CD14-positive monocyte (primary cell): ENCODE results near the gene ZNF784. TPM values are rescaled to one million over a fixed set of nuclear protein-coding genes. Genes with fewer than 3 reads are reported as not detected.
A peak's percentile ranks its signal among the peaks of the same experiment; 100 is the strongest.

ENCODE experiments used
- DNase-seq, 3 donors: peaks; one replicate each; pipeline ENCODE4 v3.0.0-alpha.2; 2011 to 2022
- H2AFZ ChIP-seq: 2 replicates; pipeline ENCODE4 v1.6.0; 2012; ENCODE audit warnings: mild to moderate bottlenecking, low read depth, low read length, inconsistent platforms; ENCODE audit not compliant: insufficient read depth, poor library complexity, severe bottlenecking
- H3K27ac ChIP-seq, 2 donors: 1 replicate in 1 of 2; 2 replicates in 1 of 2; pipeline ENCODE4 v1.5.1; 2012 to 2013; ENCODE audit warnings: low read length in 2 of 2, control low read depth in 1 of 2, inconsistent platforms in 1 of 2, low read depth in 1 of 2, mild to moderate bottlenecking in 1 of 2
- H3K27me3 ChIP-seq, 2 donors: one replicate each; pipeline versions ENCODE4 v1.6.0 to v1.6.1; 2011 to 2013; ENCODE audit warnings: low read length in 2 of 2; ENCODE audit not compliant: control insufficient read depth in 2 of 2, insufficient read depth in 2 of 2
- H3K36me3 ChIP-seq, 2 donors: replicated peaks in 1 of 2; 1 replicate in 1 of 2; 2 replicates in 1 of 2; pipeline versions ENCODE4 v1.5.1 to v1.6.1; 2012 to 2013; ENCODE audit warnings: low read length in 2 of 2, control low read depth in 1 of 2, inconsistent platforms in 1 of 2, mild to moderate bottlenecking in 1 of 2; ENCODE audit not compliant: insufficient read depth in 2 of 2, control insufficient read depth in 1 of 2
- H3K4me1 ChIP-seq, 2 donors: 1 replicate in 1 of 2; 2 replicates in 1 of 2; pipeline versions ENCODE4 v1.5.1 to v1.6.1; 2012 to 2013; ENCODE audit warnings: low read length in 2 of 2, control low read depth in 1 of 2, inconsistent platforms in 1 of 2, mild to moderate bottlenecking in 1 of 2, moderate library complexity in 1 of 2; ENCODE audit not compliant: insufficient read depth in 2 of 2, control insufficient read depth in 1 of 2
- H3K4me2 ChIP-seq: replicated peaks from 2 replicates; pipeline ENCODE3; 2012; ENCODE audit warnings: low read length, moderate library complexity, mild to moderate bottlenecking; ENCODE audit not compliant: poor library complexity, severe bottlenecking; ENCODE audit errors: extremely low read depth
- H3K4me3 ChIP-seq, 3 experiments: fragments of 200-600 bp in 1 of 3; sonication (generic) in 1 of 3; replicated peaks in 1 of 3; 1 replicate in 2 of 3; 2 replicates in 1 of 3; pipeline ENCODE4 v1.5.1; 2011 to 2013; ENCODE audit warnings: low read length in 3 of 3, mild to moderate bottlenecking in 3 of 3, control low read depth in 2 of 3, low read depth in 2 of 3, inconsistent platforms in 1 of 3, moderate library complexity in 1 of 3
- H3K79me2 ChIP-seq: 2 replicates; pipeline ENCODE4 v1.6.0; 2012; ENCODE audit warnings: mild to moderate bottlenecking, control low read depth, inconsistent platforms, low read length, moderate library complexity; ENCODE audit not compliant: insufficient read depth
- H3K9ac ChIP-seq: 2 replicates; pipeline ENCODE4 v1.6.0; 2017; ENCODE audit warnings: low read length, mild to moderate bottlenecking; ENCODE audit not compliant: insufficient read depth, poor library complexity, severe bottlenecking
- H3K9me3 ChIP-seq, 2 donors: replicated peaks in 1 of 2; 1 replicate in 1 of 2; 2 replicates in 1 of 2; pipeline versions ENCODE4 v1.5.1 to v1.6.1; 2012 to 2013; ENCODE audit warnings: low read length in 2 of 2, control low read depth in 1 of 2; ENCODE audit not compliant: control insufficient read depth in 1 of 2, insufficient read depth in 1 of 2
- H4K20me1 ChIP-seq: 2 replicates; pipeline ENCODE4 v1.6.0; 2012; ENCODE audit warnings: mild to moderate bottlenecking, low read length, control low read depth, moderate library complexity; ENCODE audit not compliant: insufficient read depth
- H3K27ac Mint-ChIP-seq, 7 donors: one replicate each; pipeline ENCODE4 v1.8.0; 2020; ENCODE audit warnings: mild to moderate bottlenecking in 7 of 7, mixed read lengths in 7 of 7, moderate library complexity in 6 of 7, inconsistent platforms in 2 of 7
- H3K27me3 Mint-ChIP-seq, 3 donors: one replicate each; pipeline ENCODE4 v1.8.0; 2021 to 2022; ENCODE audit warnings: low read depth in 3 of 3, mild to moderate bottlenecking in 3 of 3, mixed read lengths in 3 of 3, moderate library complexity in 3 of 3, inconsistent platforms in 1 of 3
- H3K36me3 Mint-ChIP-seq, 2 donors: one replicate each; pipeline ENCODE4 v1.8.0; 2020; ENCODE audit warnings: mixed read lengths in 2 of 2, inconsistent platforms in 1 of 2, mild to moderate bottlenecking in 1 of 2
- H3K4me1 Mint-ChIP-seq: one replicate; pipeline ENCODE4 v1.8.0; 2020; ENCODE audit warnings: mild to moderate bottlenecking, mixed read lengths
- H3K4me3 Mint-ChIP-seq, 2 donors: one replicate each; pipeline ENCODE4 v1.8.0; 2020; ENCODE audit warnings: mild to moderate bottlenecking in 2 of 2, mixed read lengths in 2 of 2, moderate library complexity in 1 of 2
- H3K9me3 Mint-ChIP-seq, 7 donors: one replicate each; pipeline ENCODE4 v1.8.0; 2020 to 2022; ENCODE audit warnings: mixed read lengths in 7 of 7, mild to moderate bottlenecking in 6 of 7, moderate library complexity in 6 of 7, inconsistent platforms in 2 of 7
- CTCF ChIP-seq: fragments of 200-600 bp; IDR thresholded peaks from one replicate; pipeline ENCODE4 v1.8.0; 2022; ENCODE audit warnings: antibody characterized with exemption, mild to moderate bottlenecking
- WGBS: methylation state at CpG from one replicate; pipeline ENCODE4 v1.1.5; 2013; ENCODE audit warnings: missing lambda C conversion rate; ENCODE audit not compliant: insufficient coverage; 5-methylcytosine and 5-hydroxymethylcytosine counted together
- intact Hi-C, 2 donors: fragments of 100-400 bp; cut with micrococcal nuclease; formaldehyde crosslinking; loops; one replicate each; pipeline versions ENCODE4 v1.15.0 to v1.15.1; 2023
- polyA plus RNA-seq, 3 donors: library from polyadenylated mRNA; depleted of rRNA in 1 of 3; unstranded in 2 of 3; stranded (reverse) in 1 of 3; fragments of 300-500 nt in 2 of 3; fragments of >200 nt in 1 of 3; fragmentation: Illumina TruSeq in 2 of 3; gene quantifications; 1 replicate in 2 of 3; 2 replicates in 1 of 3; pipeline ENCODE4 v1.2.3, GENCODE V29; 2012 to 2021

The ZNF784 gene
- polyA plus RNA-seq, 3 donors, result 1.5 to 5.5 (median 2.4) TPM

- WGBS, result 95% methylated on average over 37 of the region's 55 CpGs
- no peak for DNase-seq
- H3K27me3 ChIP-seq, result no peaks in the 10 kb centered on the region
- H4K20me1 ChIP-seq, result no peaks in the 10 kb centered on the region
- H3K36me3 ChIP-seq, result peaks cover 7 to 8% of the 10 kb centered on the region in 2 donors
- H3K4me1 Mint-ChIP-seq, result peaks cover 62% of the 10 kb centered on the region
- H3K36me3 Mint-ChIP-seq, result peaks cover 16 to 26% of the 10 kb centered on the region in 2 donors
- peaks cover 0 to 4% (median 0%) of the 10 kb centered on the region in 7 donors for H3K9me3 Mint-ChIP-seq
- H3K4me3 ChIP-seq, result no peak overlapping the region
- peak overlapping the region; percentile 71 for H3K4me2 ChIP-seq
- peaks cover 0 to 8% (median 1%) of the 10 kb centered on the region in 3 donors for H3K27me3 Mint-ChIP-seq
- TF ChIP-seq CTCF, result no peak
- H3K27ac ChIP-seq, result peak overlapping the region; percentile 83 to 84
- no peak overlapping the region for H3K9ac ChIP-seq
- peaks cover 17% of the 10 kb centered on the region for H3K79me2 ChIP-seq
- H3K4me3 Mint-ChIP-seq, result no peak overlapping the region
- H3K27ac Mint-ChIP-seq, result peak overlapping the region in 4 of 7 donors; percentile 89 to 97 (median 93)
- H3K9me3 ChIP-seq, result no peaks in the 10 kb centered on the region
- intact Hi-C loops, result loop anchor here (2.0 to 5.0 kb wide), 2 partner anchors 15 to 34 kb away; no protein-coding TSS in a partner anchor
- peaks cover 64 to 76% of the 10 kb centered on the region in 2 donors for H3K4me1 ChIP-seq
- H2AFZ ChIP-seq, result no peak overlapping the region
Measured at GRCh38 chr19:55621673-55622231, 2.6 kb downstream of the ZNF784 start.

- Histone ChIP-seq H3K79me2 (peaks cover 22% of the 10 kb centered on the region), H3K9me3 (no peaks in the 10 kb centered on the region), H3K27ac (peak overlapping the region; percentile 83 to 84), H3K27me3 (no peaks in the 10 kb centered on the region), H3K4me3 (peak overlapping the region in 1 of 3 experiments; percentile 58), H3K4me2 (peak overlapping the region; percentile 71), H3K9ac (no peak overlapping the region), H3K36me3 (peaks cover 10 to 13% of the 10 kb centered on the region in 2 donors), H3K4me1 (peaks cover 64 to 76% of the 10 kb centered on the region in 2 donors), H2AFZ (no peak overlapping the region), H4K20me1 (no peaks in the 10 kb centered on the region)
- DNase-seq, result no peak
- peaks cover 19 to 30% of the 10 kb centered on the region in 2 donors for H3K36me3 Mint-ChIP-seq
- WGBS, result 44% methylated on average over 8 of the region's 9 CpGs
- H3K4me3 Mint-ChIP-seq, result peak overlapping the region in 1 of 2 donors; percentile 76
- H3K27ac Mint-ChIP-seq, result peak overlapping the region; percentile 89 to 97 (median 93)
- intact Hi-C loops, result loop anchor here (2.0 to 5.0 kb wide), 2 partner anchors 14 to 34 kb away; no protein-coding TSS in a partner anchor
- peaks cover 0 to 8% (median 1%) of the 10 kb centered on the region in 3 donors for H3K27me3 Mint-ChIP-seq
- H3K4me1 Mint-ChIP-seq, result peaks cover 62% of the 10 kb centered on the region
- no peak for TF ChIP-seq CTCF
- H3K9me3 Mint-ChIP-seq, result peaks cover 0 to 4% (median 0%) of the 10 kb centered on the region in 7 donors
Measured at GRCh38 chr19:55621205-55621672, 3.1 kb downstream of the ZNF784 start.
